IMR-90 (cell line): ENCODE measurements around the gene SLC6A17. TPM values are rescaled to one million over a fixed set of nuclear protein-coding genes. Genes with fewer than 3 reads are reported as not detected.

Source experiments
- ATAC-seq: fragments of 200-7000 bp; cut with Tn5 transposase; 2 replicates; pipeline ENCODE4 v1.9.1; 2020; ENCODE audit warnings: low read depth, mild to moderate bottlenecking, moderate library complexity
- BruUV-seq: library from RNA; stranded (reverse); fragments of 400-500 nt; replicated peaks from 2 replicates; lab custom pipeline; 2021; lab: Mats Ljungman, UMichigan
- CTCF ChIA-PET: fragments of 300-600 bp; formaldehyde crosslinking; extraction: SDS; loops from one replicate; lab custom pipeline; 2021; ENCODE audit warnings: antibody characterized with exemption; lab: Yijun Ruan, JAX
- POLR2A ChIA-PET: fragments of 300-600 bp; sonication (Branson Sonifier 250); formaldehyde crosslinking; loops from one replicate; lab custom pipeline; 2022; ENCODE audit warnings: antibody characterized with exemption; ENCODE audit not compliant: unreplicated experiment; lab: Charles Lee
- DNase-seq: peaks from one replicate; pipeline ENCODE4 v3.0.0; 2013
- H2AFZ ChIP-seq: replicated peaks from 2 replicates; pipeline ENCODE3; 2013; ENCODE audit warnings: low read length, mild to moderate bottlenecking; ENCODE audit not compliant: poor library complexity
- H2AK5ac ChIP-seq: 2 replicates; pipeline ENCODE4 v1.6.1; 2013; ENCODE audit warnings: low read depth, low read length, inconsistent platforms
- H2AK9ac ChIP-seq: replicated peaks from 2 replicates; pipeline ENCODE3; 2013; ENCODE audit warnings: mild to moderate bottlenecking, low read depth, low read length, moderate library complexity; ENCODE audit not compliant: poor library complexity
- H2BK120ac ChIP-seq: 2 replicates; pipeline ENCODE4 v1.6.1; 2013; ENCODE audit warnings: low read depth, low read length, inconsistent platforms
- H2BK15ac ChIP-seq: 3 replicates; pipeline ENCODE4 v1.6.1; 2013; ENCODE audit warnings: low read depth, low read length, inconsistent platforms
- H2BK20ac ChIP-seq: 2 replicates; pipeline ENCODE4 v1.6.1; 2013; ENCODE audit warnings: low read depth, mild to moderate bottlenecking, inconsistent platforms, low read length, moderate library complexity
- H2BK5ac ChIP-seq: 2 replicates; pipeline ENCODE4 v1.6.1; 2013; ENCODE audit warnings: mild to moderate bottlenecking, low read depth, low read length, inconsistent platforms; ENCODE audit not compliant: poor library complexity, severe bottlenecking
- H3K14ac ChIP-seq: replicated peaks from 2 replicates; pipeline ENCODE4 v1.6.1; 2013; ENCODE audit warnings: low read depth, low read length, inconsistent platforms
- H3K18ac ChIP-seq: 2 replicates; pipeline ENCODE4 v1.6.1; 2013; ENCODE audit warnings: low read depth, low read length, control low read depth
- H3K23ac ChIP-seq: 2 replicates; pipeline ENCODE4 v1.6.1; 2013; ENCODE audit warnings: low read depth, low read length, inconsistent platforms
- H3K27ac ChIP-seq: 2 replicates; pipeline ENCODE4 v1.5.1; 2013; ENCODE audit warnings: mild to moderate bottlenecking, control low read depth, low read length; ENCODE audit not compliant: insufficient read depth
- H3K27me3 ChIP-seq: 2 replicates; pipeline ENCODE4 v1.6.1; 2013; ENCODE audit warnings: low read length; ENCODE audit not compliant: control insufficient read depth, insufficient read depth
- H3K36me3 ChIP-seq: 2 replicates; pipeline ENCODE4 v1.6.1; 2013; ENCODE audit warnings: low read length, mixed read lengths; ENCODE audit not compliant: control insufficient read depth, insufficient read depth
- H3K4ac ChIP-seq: 2 replicates; pipeline ENCODE4 v1.6.1; 2013; ENCODE audit warnings: low read depth, low read length, inconsistent platforms
- H3K4me1 ChIP-seq: 2 replicates; pipeline ENCODE4 v1.6.1; 2013; ENCODE audit warnings: low read length, mixed read lengths; ENCODE audit not compliant: control insufficient read depth, insufficient read depth
- H3K4me2 ChIP-seq: 2 replicates; pipeline ENCODE4 v1.6.1; 2013; ENCODE audit warnings: low read depth, mild to moderate bottlenecking, control low read depth, low read length, moderate library complexity
- H3K4me3 ChIP-seq: 2 replicates; pipeline ENCODE4 v1.5.1; 2013; ENCODE audit warnings: low read depth, mild to moderate bottlenecking, control low read depth, low read length, moderate library complexity; ENCODE audit not compliant: insufficient read depth
- H3K56ac ChIP-seq: 2 replicates; pipeline ENCODE4 v1.6.1; 2013; ENCODE audit warnings: low read length, inconsistent platforms; ENCODE audit not compliant: insufficient read depth; ENCODE audit errors: extremely low read depth
- H3K79me1 ChIP-seq, 2 experiments: 2 replicates each; pipeline ENCODE4 v1.6.1; 2013; ENCODE audit warnings: low read length in 2 of 2, inconsistent platforms in 1 of 2, low read depth in 1 of 2
- H3K9ac ChIP-seq: 2 replicates; pipeline ENCODE4 v1.6.1; 2013; ENCODE audit warnings: low read depth, low read length, control low read depth
- H3K9me1 ChIP-seq: 2 replicates; pipeline ENCODE4 v1.6.1; 2013; ENCODE audit warnings: low read length, inconsistent platforms; ENCODE audit not compliant: insufficient read depth
- H3K9me3 ChIP-seq: 2 replicates; pipeline ENCODE4 v1.6.1; 2013; ENCODE audit warnings: low read length; ENCODE audit not compliant: control insufficient read depth, insufficient read depth
- H4K20me1 ChIP-seq: 2 replicates; pipeline ENCODE4 v1.6.1; 2013; ENCODE audit warnings: low read length, inconsistent platforms; ENCODE audit not compliant: insufficient read depth
- H4K5ac ChIP-seq: 2 replicates; pipeline ENCODE4 v1.6.1; 2013; ENCODE audit warnings: mild to moderate bottlenecking, low read depth, low read length, control low read depth
- H4K8ac ChIP-seq, 2 experiments: 2 replicates each; pipeline ENCODE4 v1.6.1; 2013; ENCODE audit warnings: low read depth in 2 of 2, low read length in 2 of 2, control low read depth in 1 of 2, inconsistent platforms in 1 of 2
- H4K91ac ChIP-seq: 2 replicates; pipeline ENCODE4 v1.6.1; 2013; ENCODE audit warnings: low read depth, low read length, inconsistent platforms; ENCODE audit not compliant: insufficient read depth
- BHLHE40 ChIP-seq: fragments of 150-350 bp; IDR thresholded peaks from 2 replicates; pipeline ENCODE4 v1.6.1; 2016; ENCODE audit warnings: mild to moderate bottlenecking, low read depth, low read length
- CEBPB ChIP-seq: IDR thresholded peaks from 2 replicates; pipeline ENCODE4 v1.6.1; 2012; ENCODE audit warnings: low read depth, low read length, improper control_type of control experiment
- CHD1 ChIP-seq: IDR thresholded peaks from 2 replicates; pipeline ENCODE4 v1.6.1; 2012; ENCODE audit warnings: low read depth, low read length, improper control_type of control experiment
- CTCF ChIP-seq: conservative IDR thresholded peaks from 2 replicates; pipeline ENCODE4 v1.5.1; 2012; ENCODE audit warnings: mild to moderate bottlenecking, low read depth, low read length, improper control_type of control experiment
- ELK1 ChIP-seq: fragments of 150-350 bp; IDR thresholded peaks from 2 replicates; pipeline ENCODE4 v1.6.1; 2016; ENCODE audit warnings: low read depth, mild to moderate bottlenecking, low read length, moderate library complexity, borderline replicate concordance
- FOS ChIP-seq: fragments of 150-350 bp; IDR thresholded peaks from 2 replicates; pipeline ENCODE4 v1.6.1; 2016; ENCODE audit warnings: low read depth, low read length
- MAFK ChIP-seq: IDR thresholded peaks from 2 replicates; pipeline ENCODE4 v1.6.1; 2012; ENCODE audit warnings: low read depth, low read length, improper control_type of control experiment
- MAZ ChIP-seq: IDR thresholded peaks from 2 replicates; pipeline ENCODE4 v1.6.1; 2012; ENCODE audit warnings: low read depth, mild to moderate bottlenecking, low read length, improper control_type of control experiment, moderate library complexity, borderline replicate concordance
- MXI1 ChIP-seq: IDR thresholded peaks from 2 replicates; pipeline ENCODE4 v1.6.1; 2012; ENCODE audit warnings: low read depth, mild to moderate bottlenecking, low read length, moderate library complexity, borderline replicate concordance
- NFE2L2 ChIP-seq: fragments of 150-350 bp; IDR thresholded peaks from 2 replicates; pipeline ENCODE4 v1.6.1; 2016; ENCODE audit warnings: low read depth, mild to moderate bottlenecking, low read length
- POLR2A ChIP-seq: IDR thresholded peaks from 2 replicates; pipeline ENCODE4 v1.6.1; 2012; ENCODE audit warnings: mild to moderate bottlenecking, low read depth, low read length
- RAD21 ChIP-seq: IDR thresholded peaks from 2 replicates; pipeline ENCODE4 v1.6.1; 2012; ENCODE audit warnings: low read length, improper control_type of control experiment
- RCOR1 ChIP-seq: IDR thresholded peaks from 2 replicates; pipeline ENCODE4 v1.6.1; 2012; ENCODE audit warnings: mild to moderate bottlenecking, low read length, improper control_type of control experiment; ENCODE audit not compliant: insufficient replicate concordance
- RFX5 ChIP-seq: IDR thresholded peaks from 2 replicates; pipeline ENCODE4 v1.8.0; 2012; ENCODE audit warnings: low read depth, mild to moderate bottlenecking, low read length, moderate library complexity
- SMC3 ChIP-seq: fragments of 150-350 bp; IDR thresholded peaks from 2 replicates; pipeline ENCODE4 v1.6.1; 2016; ENCODE audit warnings: low read depth, mild to moderate bottlenecking, antibody characterized with exemption, low read length, moderate library complexity
- USF2 ChIP-seq: fragments of 150-350 bp; IDR thresholded peaks from 2 replicates; pipeline ENCODE4 v1.6.1; 2017; ENCODE audit warnings: mild to moderate bottlenecking, antibody characterized with exemption, low read length, low read depth
- WGBS, 2 experiments: methylation state at CpG; one replicate each; pipeline versions ENCODE4 v1.1.5 to v1.1.7; 2013; ENCODE audit warnings: missing lambda C conversion rate in 2 of 2; ENCODE audit not compliant: insufficient read length in 1 of 2; ENCODE audit errors: extremely low coverage in 2 of 2; 5-methylcytosine and 5-hydroxymethylcytosine counted together
- dilution Hi-C: fragments of 300-500 bp; cut with HindIII; formaldehyde crosslinking; loops from one replicate; pipeline ENCODE4 v1.14.3; 2018; ENCODE audit warnings: low sequenced_read_pairs; ENCODE audit not compliant: unreplicated experiment
- in situ Hi-C: fragments of 300-500 bp; cut with MboI; formaldehyde crosslinking; loops from 3 replicates; pipeline ENCODE4 v1.14.3; 2019; ENCODE audit warnings: low sequenced_read_pairs, inconsistent platforms, mixed read lengths
- intact Hi-C: fragments of 100-400 bp; cut with micrococcal nuclease; formaldehyde crosslinking; loops from 2 replicates; pipeline ENCODE4 v1.10.0; 2022
- polyA plus RNA-seq, 3 experiments: library from polyadenylated mRNA; depleted of rRNA; stranded (reverse); fragments of >200 nt; gene quantifications; 2 replicates each; pipeline ENCODE4 v1.2.3, GENCODE V29; 2012; ENCODE audit warnings: low replicate concordance in 1 of 3
- total RNA-seq: library from RNA; depleted of rRNA; stranded (reverse); fragments of >200 nt; gene quantifications from 2 replicates; pipeline ENCODE4 v1.2.3, GENCODE V29; 2012

SLC6A17 gene
- total and polyA plus RNA-seq, 2 of the 4 experiments (the other 2 are of a cell fraction) = 0.54 to 0.82 TPM

GRCh38 chr1:110223581-110223980 lies 73.3 kb downstream of the SLC6A17 start:
- H3K27ac ChIP-seq = no peak overlapping the region
- no peaks in the 10 kb centered on the region for H4K20me1 ChIP-seq
- ChIA-PET POLR2A (no interaction called here), CTCF (interaction anchor here (1.8 kb wide), 1 partner anchor 237 kb away, joined by 5 read pairs; no protein-coding TSS in a partner anchor)
- H3K9ac ChIP-seq = no peak overlapping the region
- WGBS, 2 experiments = 60% methylated on average over 2 of the region's 17 CpGs; no CpG with 5 or more reads in 1 of the 2 experiments
- H3K18ac ChIP-seq = no peak overlapping the region
- no peak overlapping the region for H3K4me3 ChIP-seq
- no peak overlapping the region for H2AK5ac ChIP-seq
- dilution Hi-C loops = no loop called here
- H2BK20ac ChIP-seq = no peak overlapping the region
- no peak overlapping the region for H3K56ac ChIP-seq
- BruUV-seq = no TSS peak
- H2BK15ac ChIP-seq = no peak overlapping the region
- no peak overlapping the region for H3K14ac ChIP-seq
- no peak overlapping the region for H4K8ac ChIP-seq
- in situ Hi-C loops = no loop called here
- H3K4me2 ChIP-seq = no peak overlapping the region
- no peak overlapping the region for H4K5ac ChIP-seq
- DNase-seq (no peak), ATAC-seq (no peak)
- H3K4ac ChIP-seq = no peak overlapping the region
- no peaks in the 10 kb centered on the region for H3K36me3 ChIP-seq
- H3K79me1 ChIP-seq = no peaks in the 10 kb centered on the region
- no peak overlapping the region for H3K23ac ChIP-seq
- peaks cover 7% of the 10 kb centered on the region for H3K27me3 ChIP-seq
- H2BK120ac ChIP-seq = no peak overlapping the region
- no peaks in the 10 kb centered on the region for H3K4me1 ChIP-seq
- no peaks in the 10 kb centered on the region for H3K9me1 ChIP-seq
- no peak overlapping the region for H2AK9ac ChIP-seq
- intact Hi-C loops = no loop called here
- peak overlapping the region; percentile 15 for H2AFZ ChIP-seq
- H2BK5ac ChIP-seq = no peak overlapping the region
- no peak overlapping the region for H4K91ac ChIP-seq
- no peaks in the 10 kb centered on the region for H3K9me3 ChIP-seq
- TF ChIP-seq NFE2L2 (no peak), RCOR1 (no peak), USF2 (no peak), BHLHE40 (no peak), CEBPB (no peak), CHD1 (no peak), CTCF (no peak), ELK1 (no peak), RAD21 (no peak), SMC3 (no peak), MAFK (no peak), MAZ (no peak), RFX5 (no peak), POLR2A (no peak), MXI1 (no peak), FOS (no peak)
